GM21619 (cell line): ENCODE results near the gene XAB2.

ENCODE experiments used
- ATAC-seq: cut with Tn5 transposase; IDR thresholded peaks from one replicate; pipeline ENCODE4 v1.9.1; 2021; ENCODE audit not compliant: unreplicated experiment

The XAB2 gene

GRCh38 chr19:7629347-7630054 lies at the start of gene XAB2, which contains the start of gene PET100:
Gene XAB2, minus strand, starts transcription at chr19:7629545. Its CDS starts 18 bp downstream, at chr19:7629527.
Gene PET100, plus strand, starts transcription at chr19:7629793. Its CDS starts 41 bp downstream, at chr19:7629834.
- peak; percentile 90 for ATAC-seq

DNA sequence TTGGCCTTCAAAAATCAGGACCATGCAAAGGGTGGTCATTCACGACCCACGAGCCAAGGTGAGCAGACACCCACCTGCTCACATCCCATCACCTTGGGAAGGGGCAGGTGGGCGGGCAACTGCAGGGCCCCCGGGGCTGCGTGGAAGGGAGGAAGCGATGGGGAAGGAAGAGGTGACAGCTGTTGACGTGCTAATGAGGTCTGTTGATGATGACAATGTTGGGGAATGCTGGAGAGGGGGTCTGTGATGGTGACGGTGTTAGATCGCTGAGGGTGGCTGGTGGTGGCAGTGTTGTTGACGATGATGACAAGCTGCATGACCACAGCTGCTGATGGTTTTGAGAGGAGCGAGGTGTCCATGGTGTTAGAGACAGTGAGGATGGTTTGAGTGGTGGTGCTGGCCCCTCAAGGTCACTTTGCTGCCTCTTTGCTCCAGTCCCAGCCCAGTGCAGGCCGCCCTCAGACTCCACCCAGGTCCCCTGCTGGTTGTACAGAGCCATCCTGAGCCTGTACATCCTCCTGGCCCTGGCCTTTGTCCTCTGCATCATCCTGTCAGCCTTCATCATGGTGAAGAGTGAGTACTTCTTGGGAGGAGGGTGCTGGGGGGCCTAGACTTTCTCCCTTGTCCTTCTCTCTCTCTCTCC lies 48.4 kb upstream of the XAB2 start:
- ATAC-seq, result no peak

GRCh38 chr19:7676854-7677253 lies 47.5 kb upstream of the XAB2 start, which contains the start of gene MCEMP1:
Gene MCEMP1, plus strand, starts transcription at chr19:7677090. Its CDS starts 31 bp downstream, at chr19:7677121.
- no peak for ATAC-seq

DNA sequence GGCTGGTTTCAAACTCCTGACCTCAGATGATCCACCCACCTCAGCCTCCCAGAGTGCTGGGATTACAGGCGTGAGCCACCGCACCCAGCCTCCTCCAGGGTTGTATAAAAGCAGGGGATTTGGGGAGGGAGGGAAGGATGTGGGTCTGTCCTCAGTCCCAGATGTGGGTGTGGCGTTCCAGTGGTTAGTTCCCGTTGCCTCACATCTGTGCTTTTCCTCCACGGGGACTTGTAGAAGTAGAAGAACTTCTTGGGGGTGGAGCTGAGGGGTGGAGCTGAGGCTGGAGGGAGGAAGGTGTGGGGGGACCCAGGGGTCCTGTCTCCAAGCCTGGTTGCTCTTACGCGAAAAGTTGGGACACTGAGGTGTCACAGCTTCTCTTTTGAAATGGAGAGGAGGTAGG lies 47.0 kb upstream of the XAB2 start:
- no peak for ATAC-seq

DNA sequence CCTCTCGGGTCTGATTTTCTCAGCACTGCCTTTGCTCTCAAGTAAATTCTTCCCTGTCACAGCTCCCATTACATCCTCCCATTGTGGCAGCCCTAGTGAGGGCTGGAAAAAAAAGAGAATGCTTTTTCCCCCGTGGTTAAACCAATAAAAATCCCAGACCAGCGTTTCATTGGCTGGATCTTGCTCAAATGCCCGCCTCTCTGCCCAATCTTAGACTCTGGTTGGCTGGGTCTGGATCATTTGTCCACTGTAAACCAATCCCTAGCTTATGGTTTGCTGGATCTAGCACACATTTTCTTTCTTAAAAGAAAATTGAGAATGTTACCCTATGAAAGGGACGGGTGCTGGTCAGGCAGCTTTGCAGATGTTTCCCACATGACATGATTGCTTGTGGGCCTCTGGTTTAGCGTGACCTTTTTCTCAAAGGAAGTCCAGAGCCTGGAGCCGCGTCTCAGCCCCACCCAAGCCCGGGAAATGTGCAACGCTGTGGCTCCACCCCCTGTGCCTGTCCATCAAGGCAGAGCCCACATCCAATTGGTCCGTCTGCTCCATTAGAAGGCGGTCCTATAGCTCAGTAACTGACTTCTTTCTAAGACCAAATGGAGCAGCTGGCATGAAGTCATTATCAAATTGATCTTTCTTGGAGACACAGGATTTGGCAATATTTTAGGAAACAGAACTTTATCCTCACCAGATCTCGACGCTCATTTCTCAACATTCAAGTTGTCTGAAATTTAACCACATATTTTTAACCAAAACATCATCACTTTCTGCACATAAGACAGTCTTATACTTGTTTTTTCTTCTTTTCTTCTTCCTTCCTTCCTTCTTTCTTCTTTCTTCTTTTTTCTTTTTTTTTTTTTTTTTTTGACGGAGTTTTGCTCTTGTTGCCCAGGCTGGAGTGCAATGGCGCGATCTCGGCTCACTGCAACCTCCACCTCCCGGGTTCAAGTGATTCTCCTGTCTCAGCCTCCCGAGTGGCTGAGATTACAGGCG lies 45.0 kb upstream of the XAB2 start:
- ATAC-seq, result no peak

DNA sequence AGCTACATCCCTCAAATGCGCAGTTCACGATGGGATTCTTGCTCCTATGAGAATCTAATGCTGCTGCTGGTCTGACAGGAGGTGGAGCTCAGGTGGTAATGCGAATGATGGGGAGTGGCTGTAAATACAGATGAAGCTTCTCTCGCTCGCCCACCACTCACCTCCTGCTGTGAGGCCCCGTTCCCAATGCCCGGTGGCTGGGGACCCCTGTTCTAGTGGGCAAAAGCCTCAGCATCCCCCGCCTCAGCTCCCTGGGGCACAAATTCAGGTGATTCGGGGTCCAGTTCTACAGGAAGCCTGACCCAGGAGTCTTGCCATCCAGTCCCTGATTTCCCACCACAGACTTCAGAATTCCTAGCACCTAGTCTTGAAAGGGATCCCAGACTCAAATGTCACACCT lies 43.2 kb upstream of the XAB2 start:
- ATAC-seq, result no peak

DNA sequence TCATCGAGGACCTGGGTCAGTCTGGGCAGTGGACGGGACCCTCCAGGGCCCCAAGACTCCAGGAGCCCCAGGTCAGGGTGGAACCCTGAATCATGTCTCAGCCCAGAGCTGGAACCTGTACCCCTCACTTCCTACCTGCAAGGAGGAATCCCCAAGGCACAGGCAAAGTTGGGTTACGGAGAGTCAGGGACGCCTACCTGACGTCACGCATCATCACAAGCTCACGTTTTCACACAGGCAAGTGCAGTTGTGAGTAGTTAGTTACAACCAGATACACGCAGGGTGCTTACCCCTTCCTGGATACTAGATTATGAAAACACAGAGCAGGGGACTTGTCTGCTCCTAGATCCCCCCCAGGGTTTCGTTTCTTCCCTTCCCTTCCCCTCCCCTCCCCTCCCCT lies 41.4 kb upstream of the XAB2 start:
- ATAC-seq, result no peak

- ATAC-seq, result no peak
These were observed 40.9 kb upstream of the XAB2 start for GRCh38 chr19:7670150-7670783.

DNA sequence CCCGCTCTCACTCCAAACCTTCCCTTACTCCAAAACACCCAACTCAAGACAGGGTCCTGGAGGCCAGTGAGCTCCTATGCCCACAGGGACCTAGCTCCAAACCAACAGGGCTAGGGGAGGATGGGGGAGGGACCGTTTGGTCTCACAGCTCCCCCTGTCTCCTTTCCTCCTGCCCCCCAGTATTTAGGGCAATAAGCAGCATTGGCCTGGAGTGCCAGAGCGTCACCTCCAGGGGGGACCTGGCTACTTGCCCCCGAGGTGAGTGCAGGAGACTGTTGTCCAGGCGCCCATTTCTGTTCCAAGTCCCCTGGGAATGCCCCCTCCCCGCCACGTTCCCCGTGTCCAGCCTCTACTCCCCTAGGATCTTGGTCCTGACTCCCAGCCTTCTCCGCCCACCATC lies 40.3 kb upstream of the XAB2 start:
- no peak for ATAC-seq

GRCh38 chr19:7668842-7669241 lies 39.5 kb upstream of the XAB2 start, which contains the start of gene RETN:
Gene RETN, plus strand, starts transcription at chr19:7669049. Its CDS starts 278 bp downstream, at chr19:7669327.
- no peak for ATAC-seq

DNA sequence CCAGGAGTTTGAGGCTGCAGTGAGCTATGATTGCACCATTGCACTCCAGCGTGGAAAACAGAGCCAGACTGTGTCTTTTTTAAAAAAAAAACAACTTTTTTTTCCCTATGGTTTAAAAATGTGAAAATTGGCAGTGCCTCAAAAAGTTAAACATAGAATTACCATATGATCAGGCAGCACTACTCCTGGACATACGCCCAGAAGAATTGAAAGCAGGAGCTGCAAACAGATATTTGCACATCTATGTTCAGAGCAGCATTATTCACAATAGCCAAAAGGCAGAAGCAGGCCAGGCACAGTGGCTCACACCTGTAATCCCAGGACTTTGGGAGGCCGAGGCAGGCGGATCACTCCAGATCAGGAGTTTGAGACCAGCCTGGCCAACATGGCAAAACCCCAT lies 35.7 kb upstream of the XAB2 start:
- ATAC-seq, result no peak

- ATAC-seq, result no peak
These were observed 34.4 kb upstream of the XAB2 start for GRCh38 chr19:7663706-7664105.

DNA sequence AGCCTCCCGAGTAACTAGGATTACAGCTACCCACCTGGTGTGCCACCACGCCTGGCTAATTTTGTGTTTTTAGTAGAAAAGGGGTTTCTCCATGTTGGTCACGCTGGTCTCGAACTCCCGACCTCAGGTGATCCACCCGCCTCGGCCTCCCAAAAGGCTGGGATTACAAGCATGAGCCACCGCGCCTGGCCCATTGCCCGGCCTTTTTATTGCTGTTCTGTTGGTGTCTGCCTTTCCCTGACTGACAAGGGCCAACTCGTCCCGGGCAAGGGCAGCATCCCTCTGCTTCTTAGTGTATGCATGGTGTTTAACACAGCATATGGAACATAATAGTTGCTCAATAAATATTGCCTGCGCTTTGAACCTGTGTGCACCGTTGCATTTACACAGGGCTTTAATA lies 33.3 kb upstream of the XAB2 start:
- no peak for ATAC-seq

DNA sequence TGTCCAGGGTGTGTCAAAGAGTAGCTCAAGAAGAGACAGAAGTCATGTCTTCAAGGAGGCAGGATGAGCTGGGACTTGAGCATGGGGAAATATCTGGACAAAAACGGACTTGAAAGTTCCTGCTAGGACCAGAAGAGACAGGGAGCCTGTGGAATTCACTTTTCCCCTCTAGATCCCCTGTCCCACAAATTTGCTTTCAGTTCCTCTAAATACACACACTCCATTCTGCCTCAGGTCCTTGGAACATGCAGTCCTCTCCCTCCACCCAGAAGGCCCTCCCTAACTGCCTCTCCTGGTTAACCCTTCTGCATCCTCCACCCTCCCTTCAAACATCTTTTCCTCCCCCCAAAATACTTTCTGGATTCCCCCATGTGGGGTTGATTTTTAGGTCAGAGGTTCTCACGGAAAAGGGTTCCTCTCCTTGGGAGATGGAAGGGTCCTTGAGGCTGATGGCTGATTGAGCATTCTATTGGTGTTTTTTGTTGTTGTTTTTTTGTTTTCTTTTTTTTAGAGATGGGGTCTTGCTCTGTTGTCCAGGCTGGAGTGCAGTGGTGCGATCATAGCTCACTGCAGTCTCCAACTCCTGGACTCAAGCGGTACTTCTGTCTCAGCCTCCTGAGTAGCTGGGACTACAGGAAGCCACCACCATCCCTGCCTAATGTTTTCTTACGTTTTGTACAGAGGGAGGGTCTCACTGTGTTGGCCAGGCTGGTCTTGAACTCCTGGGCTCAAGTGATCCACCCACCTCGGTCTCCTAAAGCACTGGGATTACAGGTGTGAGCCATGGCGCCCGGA lies 32.6 kb upstream of the XAB2 start:
- no peak for ATAC-seq

DNA sequence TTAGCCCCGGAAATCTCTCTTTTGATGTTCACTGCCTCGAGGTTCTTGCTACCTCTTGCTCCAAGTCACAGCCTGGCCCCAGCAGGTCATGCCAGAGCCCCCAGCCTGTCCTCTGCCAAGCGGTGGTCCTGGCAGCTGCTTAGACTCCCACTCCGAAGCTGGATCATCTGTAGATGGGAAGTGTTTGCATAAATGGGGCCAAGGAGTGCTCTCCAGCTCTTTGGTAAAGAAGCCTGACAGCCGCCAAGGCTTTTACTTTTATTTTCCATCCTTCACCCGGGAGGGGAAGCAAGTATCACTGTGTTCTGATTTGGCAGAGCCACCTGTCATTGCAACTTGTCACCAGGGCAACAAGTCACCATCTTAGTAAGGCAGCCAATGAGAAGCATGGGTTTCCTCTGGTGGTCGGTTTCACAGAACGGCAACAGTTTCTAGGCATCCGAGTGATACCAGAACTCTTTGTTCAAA lies 28.9 kb upstream of the XAB2 start:
- peak; percentile 78 for ATAC-seq

DNA sequence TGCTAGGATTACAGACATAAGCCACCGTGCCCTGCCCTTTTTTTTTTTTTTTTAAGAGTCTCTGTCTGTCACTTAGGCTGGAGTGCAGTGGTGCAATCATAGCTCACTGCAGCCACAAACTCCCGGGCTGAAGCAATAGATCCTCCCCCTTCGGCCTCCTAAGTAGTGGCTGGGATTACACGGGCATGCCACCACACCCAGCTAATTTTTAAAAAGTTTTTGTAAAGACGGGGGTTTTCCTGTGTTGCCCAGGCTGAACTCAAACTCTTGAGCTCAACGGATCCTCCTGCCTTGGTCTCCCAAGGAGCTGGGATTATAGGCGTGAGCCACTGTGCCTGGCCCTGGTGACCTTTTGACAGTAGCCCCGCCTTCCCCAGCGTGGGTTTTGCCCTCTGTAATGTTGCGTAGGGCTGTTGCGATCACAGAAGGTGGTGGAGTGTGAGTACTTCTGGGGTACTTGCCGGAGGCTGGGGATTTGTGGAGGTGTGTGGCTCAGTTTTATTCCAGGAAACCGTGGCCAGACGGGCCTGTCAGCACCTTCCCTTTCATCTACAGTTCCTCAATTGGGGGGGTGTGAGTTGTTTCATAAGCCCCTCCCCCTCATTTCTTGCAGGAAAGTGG lies 27.9 kb upstream of the XAB2 start:
- no peak for ATAC-seq

- ATAC-seq, result no peak
These were observed 26.2 kb upstream of the XAB2 start for GRCh38 chr19:7655581-7655980.

- no peak for ATAC-seq
These were observed 25.1 kb upstream of the XAB2 start for GRCh38 chr19:7654401-7654800.

GRCh38 chr19:7652061-7652641 lies 22.8 kb upstream of the XAB2 start:
- no peak for ATAC-seq
